ENCODE results near the gene TMEM30A.

GRCh38 chr6:75204217-75204958 lies 80.2 kb downstream of the TMEM30A start:
- TF ChIP-seq ARNT (IDR thresholded peaks at IDR 0.05) (no peak), SP1 (IDR thresholded peaks at IDR 0.05) (no peak), NFRKB (IDR thresholded peaks at IDR 0.05) (no peak), BHLHE40 (IDR thresholded peaks at IDR 0.05; ENCODE audit: borderline replicate concordance) (no peak), CTBP1 (IDR thresholded peaks at IDR 0.05; ENCODE audit: borderline replicate concordance) (no peak), FOXA1 (IDR thresholded peaks at IDR 0.05) (no peak)

All from HEK293T (cell line).